DND-41 (cell line): ENCODE data around the gene WDR4.
"Not testable (repeated sequence)": the region's sequence is repeated elsewhere in the genome, so short reads cannot be mapped to it uniquely, and the experiment has no call there.

Source experiments
- ATAC-seq: fragments of 200-7000 bp; cut with Tn5 transposase; 3 replicates; pipeline ENCODE4 v1.9.1; 2021; ENCODE audit warnings: low read depth; ENCODE audit not compliant: insufficient read depth
- DNase-seq: peaks from one replicate; pipeline ENCODE4 v3.0.0-alpha.2; 2020
- H2AFZ ChIP-seq: 2 replicates; pipeline ENCODE4 v1.6.0; 2012; ENCODE audit warnings: low read depth, low read length
- H3K27ac ChIP-seq: 2 replicates; pipeline ENCODE4 v1.5.1; 2012; ENCODE audit warnings: low read length, inconsistent platforms
- H3K27me3 ChIP-seq: fragments of 200-600 bp; sonication (generic); 2 replicates; pipeline ENCODE4 v1.6.0; 2012; ENCODE audit warnings: low read length, mild to moderate bottlenecking, inconsistent platforms; ENCODE audit not compliant: insufficient read depth, poor library complexity
- H3K36me3 ChIP-seq: 2 replicates; pipeline ENCODE4 v1.5.1; 2012; ENCODE audit warnings: low read length, inconsistent platforms; ENCODE audit not compliant: insufficient read depth
- H3K4me1 ChIP-seq: 2 replicates; pipeline ENCODE4 v1.5.1; 2012; ENCODE audit warnings: mild to moderate bottlenecking, low read length; ENCODE audit not compliant: insufficient read depth
- H3K4me2 ChIP-seq: 2 replicates; pipeline ENCODE4 v1.6.0; 2012; ENCODE audit warnings: mild to moderate bottlenecking, moderate library complexity, low read length, inconsistent platforms; ENCODE audit not compliant: insufficient read depth
- H3K4me3 ChIP-seq, 2 experiments: fragments of 200-600 bp in 1 of 2; shearing (Covaris generic) in 1 of 2; 2 replicates each; pipeline ENCODE4 v1.5.1; 2012 to 2016; ENCODE audit warnings: inconsistent platforms in 2 of 2, low read length in 2 of 2, mild to moderate bottlenecking in 2 of 2, low read depth in 1 of 2, moderate library complexity in 1 of 2
- H3K79me2 ChIP-seq: 2 replicates; pipeline ENCODE4 v1.6.0; 2012; ENCODE audit warnings: low read length, inconsistent platforms; ENCODE audit not compliant: insufficient read depth
- H3K9ac ChIP-seq: 2 replicates; pipeline ENCODE4 v1.6.0; 2012; ENCODE audit warnings: low read depth, mild to moderate bottlenecking, inconsistent platforms, low read length, moderate library complexity
- H3K9me3 ChIP-seq: 2 replicates; pipeline ENCODE4 v1.5.1; 2012; ENCODE audit warnings: low read length, moderate library complexity, mild to moderate bottlenecking, inconsistent platforms; ENCODE audit not compliant: insufficient read depth, severe bottlenecking
- H4K20me1 ChIP-seq: 2 replicates; pipeline ENCODE4 v1.6.0; 2012; ENCODE audit warnings: low read length; ENCODE audit not compliant: insufficient read depth
- CTCF ChIP-seq: IDR thresholded peaks from 2 replicates; pipeline ENCODE4 v1.5.1; 2012; ENCODE audit warnings: borderline replicate concordance, low read length, moderate library complexity, mild to moderate bottlenecking; ENCODE audit not compliant: poor library complexity, severe bottlenecking; ENCODE audit errors: extremely low read depth
- EZH2 ChIP-seq: IDR thresholded peaks from 3 replicates; pipeline ENCODE4 v1.6.1; 2012; ENCODE audit warnings: borderline replicate concordance, low read depth, mild to moderate bottlenecking, moderate library complexity, low read length, inconsistent platforms; ENCODE audit not compliant: severe bottlenecking

Gene WDR4

GRCh38 chr21:42833859-42834725 lies 45.2 kb downstream of the WDR4 start:
- Histone ChIP-seq H3K9me3 (no peaks in the 10 kb centered on the region), H3K79me2 (no peaks in the 10 kb centered on the region), H3K4me1 (peaks cover 25% of the 10 kb centered on the region), H4K20me1 (peaks cover 5% of the 10 kb centered on the region; the same call in 1 of the 2 replicates), H3K36me3 (peaks cover 5% of the 10 kb centered on the region), H3K4me2 (no peak overlapping the region), H3K9ac (no peak overlapping the region), H3K27ac (no peak overlapping the region), H3K4me3 (no peak overlapping the region), H3K27me3 (no peaks in the 10 kb centered on the region), H2AFZ (no peak overlapping the region)
- ATAC-seq (no peak), DNase-seq (no peak)
- TF ChIP-seq CTCF (no peak), EZH2 (no peak)

GRCh38 chr21:42833439-42833815 lies 45.9 kb downstream of the WDR4 start:
- peak; percentile 48 for TF ChIP-seq CTCF
- TF ChIP-seq EZH2, result no peak
- no peaks in the 10 kb centered on the region for H3K9me3 ChIP-seq
- no peak overlapping the region for H3K27ac ChIP-seq
- no peaks in the 10 kb centered on the region for H3K79me2 ChIP-seq
- H3K27me3 ChIP-seq, result no peaks in the 10 kb centered on the region
- no peak overlapping the region for H2AFZ ChIP-seq
- ATAC-seq (peak; percentile 25), DNase-seq (peak; percentile 51)
- H4K20me1 ChIP-seq, result peaks cover 5% of the 10 kb centered on the region; the same call in 1 of the 2 replicates
- peaks cover 25% of the 10 kb centered on the region for H3K4me1 ChIP-seq
- no peak overlapping the region for H3K9ac ChIP-seq
- H3K4me3 ChIP-seq, result no peak overlapping the region
- peaks cover 2% of the 10 kb centered on the region; the same call in 1 of the 2 replicates for H3K36me3 ChIP-seq
- H3K4me2 ChIP-seq, result no peak overlapping the region

GRCh38 chr21:42832321-42832630 lies 47.1 kb downstream of the WDR4 start:
- ATAC-seq, H4K20me1 ChIP-seq, H3K9ac ChIP-seq, H3K36me3 ChIP-seq, H3K79me2 ChIP-seq, H3K27me3 ChIP-seq, H3K4me3 ChIP-seq, DNase-seq, H3K9me3 ChIP-seq, H2AFZ ChIP-seq, H3K27ac ChIP-seq: not testable (repeated sequence)
- Histone ChIP-seq H3K4me2 (peak overlapping the region; percentile 44; the same call in 1 of the 2 replicates), H3K4me1 (peaks cover 25% of the 10 kb centered on the region)
